Upper lobe of right lung (tissue), 1 donor: Measurements from ENCODE around the gene LRRC31. TPM values are rescaled to one million over a fixed set of nuclear protein-coding genes. Genes with fewer than 3 reads are reported as not detected.

Experiments used
- ATAC-seq: fragments of 200-7000 bp; cut with Tn5 transposase; one replicate; pipeline ENCODE4 v1.9.1; 2020; ENCODE audit warnings: mild to moderate bottlenecking, moderate library complexity
- DNase-seq: peaks from one replicate; pipeline ENCODE4 v3.0.0-alpha.2; 2020
- H3K27ac ChIP-seq: fragments of 200-600 bp; one replicate; pipeline ENCODE4 v1.8.0; 2022
- H3K27me3 ChIP-seq: fragments of 200-600 bp; one replicate; pipeline ENCODE4 v1.8.0; 2022; ENCODE audit warnings: mild to moderate bottlenecking
- H3K36me3 ChIP-seq: fragments of 200-600 bp; one replicate; pipeline ENCODE4 v1.8.0; 2022
- H3K4me1 ChIP-seq: fragments of 200-600 bp; one replicate; pipeline ENCODE4 v1.8.0; 2022
- H3K4me3 ChIP-seq: fragments of 200-600 bp; one replicate; pipeline ENCODE4 v1.8.0; 2022; ENCODE audit warnings: mild to moderate bottlenecking
- H3K9me3 ChIP-seq: fragments of 200-600 bp; one replicate; pipeline ENCODE4 v1.8.0; 2022
- CTCF ChIP-seq: fragments of 200-600 bp; IDR thresholded peaks from one replicate; pipeline ENCODE4 v1.8.0; 2022; ENCODE audit warnings: antibody characterized with exemption
- intact Hi-C: fragments of 100-400 bp; cut with DNase I; formaldehyde crosslinking; loops from one replicate; pipeline ENCODE4 v1.11.0; 2022
- total RNA-seq: library from RNA; stranded (reverse); fragmentation: NEBNext Ultra II Directional; extraction: Animal tissue kit (Norgen Biotek cat#: 25700); gene quantifications from one replicate; pipeline ENCODE4 v1.2.1, GENCODE V29; 2021
- donor health status: DM: no; HTN: yes; CAD: no; lungs with severe emphysema.

Gene LRRC31
- total RNA-seq, 1 donor from 2014 or later = 1.7 TPM

- H3K4me1 ChIP-seq = no peaks in the 10 kb centered on the region
- H3K4me3 ChIP-seq = no peak overlapping the region
- DNase-seq (peak; percentile 68), ATAC-seq (peak; percentile 96)
- no peaks in the 10 kb centered on the region for H3K36me3 ChIP-seq
- H3K9me3 ChIP-seq = no peaks in the 10 kb centered on the region
- no peaks in the 10 kb centered on the region for H3K27me3 ChIP-seq
- TF ChIP-seq CTCF = no peak
- peak overlapping the region; percentile 34 for H3K27ac ChIP-seq
- intact Hi-C loops = no loop called here
Measured at GRCh38 chr3:169871129-169871886, 1.6 kb upstream of the LRRC31 start.

DNA sequence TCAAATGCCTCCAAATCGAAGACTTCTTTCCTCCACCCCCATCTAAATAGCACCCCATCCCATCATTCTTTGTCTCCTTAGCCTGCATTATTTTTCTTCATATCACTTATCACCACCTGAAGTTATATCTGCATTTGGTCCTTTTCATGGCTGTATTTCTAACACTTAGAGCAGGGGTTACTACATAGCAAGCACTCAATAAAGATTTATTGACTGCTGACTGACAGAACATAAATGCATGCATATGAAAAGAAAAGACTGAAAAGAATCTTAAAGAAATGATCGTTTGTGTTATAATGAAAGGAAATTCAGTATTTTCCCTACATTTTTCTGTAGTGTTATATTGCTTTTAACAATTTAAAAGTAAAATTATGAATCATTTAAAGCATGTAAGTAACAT, 1.4 kb downstream of the LRRC31 start:
- no peak overlapping the region for H3K27ac ChIP-seq
- no peak for TF ChIP-seq CTCF
- intact Hi-C loops = no loop called here
- H3K4me3 ChIP-seq = no peak overlapping the region
- DNase-seq (no peak), ATAC-seq (no peak)
- H3K4me1 ChIP-seq = peaks cover under 1% of the 10 kb centered on the region
- no peaks in the 10 kb centered on the region for H3K9me3 ChIP-seq
- H3K36me3 ChIP-seq = no peaks in the 10 kb centered on the region
- H3K27me3 ChIP-seq = no peaks in the 10 kb centered on the region

DNA sequence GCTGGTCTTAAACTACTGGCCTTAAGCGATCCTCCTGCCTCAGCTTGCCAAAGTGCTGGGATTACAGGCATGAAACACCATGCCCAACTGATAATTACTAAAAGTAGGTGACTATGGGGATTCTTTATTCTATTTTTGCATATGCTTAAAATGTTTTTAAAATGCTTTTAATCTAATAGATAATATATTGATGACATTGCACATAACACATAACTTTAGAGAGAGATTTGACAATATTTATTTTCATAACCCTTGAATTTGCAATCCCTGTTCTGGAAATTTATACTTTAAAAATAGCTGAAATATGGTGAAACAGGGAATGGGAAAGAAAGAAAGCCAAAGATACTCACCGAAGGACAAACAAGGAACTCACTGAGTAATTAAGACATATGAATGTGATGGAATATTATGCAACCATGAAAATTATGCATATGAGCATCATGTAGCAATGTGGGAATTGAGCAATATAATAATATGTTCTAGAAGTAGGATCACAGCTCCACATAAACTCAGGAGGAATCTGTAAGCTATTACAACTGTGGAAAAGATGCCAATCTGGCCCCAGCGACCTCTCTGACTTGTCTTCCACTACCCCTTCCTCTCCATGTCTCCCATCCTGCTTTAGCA, 2.0 kb downstream of the LRRC31 start:
- H3K36me3 ChIP-seq = no peaks in the 10 kb centered on the region
- H3K4me3 ChIP-seq = no peak overlapping the region
- no peak overlapping the region for H3K27ac ChIP-seq
- no peak for ATAC-seq
- no peaks in the 10 kb centered on the region for H3K9me3 ChIP-seq
- DNase-seq = no peak
- intact Hi-C loops = no loop called here
- no peaks in the 10 kb centered on the region for H3K27me3 ChIP-seq
- TF ChIP-seq CTCF = no peak
- peaks cover 3% of the 10 kb centered on the region for H3K4me1 ChIP-seq

DNA sequence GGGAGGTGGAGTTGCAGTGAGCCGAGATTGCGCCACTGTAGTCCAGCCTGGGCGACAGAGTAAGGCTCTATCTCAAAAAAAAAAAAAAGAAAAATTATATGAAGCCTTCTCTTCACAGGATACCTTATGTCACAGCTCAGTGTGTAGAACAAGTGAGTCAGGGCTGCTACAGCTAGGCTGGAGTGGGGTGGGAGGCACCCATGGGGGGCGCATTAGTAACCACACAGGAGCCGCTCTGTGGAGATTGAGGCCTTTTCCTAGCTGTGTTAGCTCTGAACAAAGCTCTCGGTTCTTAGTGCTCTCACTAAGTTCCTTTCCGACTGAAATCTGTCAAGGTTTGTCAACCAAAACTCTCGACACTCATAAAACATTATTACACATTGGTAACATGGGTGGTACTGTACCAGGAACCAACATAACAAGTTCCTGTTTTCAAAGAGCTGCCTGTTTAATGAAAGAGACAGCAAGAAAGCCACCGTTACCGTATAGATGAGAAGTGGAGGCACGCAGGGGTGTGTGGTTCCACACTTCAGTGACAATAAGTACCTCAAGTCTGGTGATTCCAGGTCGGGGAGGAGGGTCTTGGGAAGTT, 4.5 kb downstream of the LRRC31 start:
- H3K36me3 ChIP-seq = no peaks in the 10 kb centered on the region
- H3K4me3 ChIP-seq = no peak overlapping the region
- H3K27ac ChIP-seq = no peak overlapping the region
- TF ChIP-seq CTCF = no peak
- intact Hi-C loops = no loop called here
- H3K9me3 ChIP-seq = no peaks in the 10 kb centered on the region
- DNase-seq (no peak), ATAC-seq (peak; percentile 65)
- peaks cover 3% of the 10 kb centered on the region for H3K4me1 ChIP-seq
- no peaks in the 10 kb centered on the region for H3K27me3 ChIP-seq

- Histone ChIP-seq H3K36me3 (no peaks in the 10 kb centered on the region), H3K4me3 (no peak overlapping the region), H3K27me3 (no peaks in the 10 kb centered on the region), H3K9me3 (no peaks in the 10 kb centered on the region), H3K4me1 (peaks cover 3% of the 10 kb centered on the region), H3K27ac (no peak overlapping the region)
- intact Hi-C loops = no loop called here
- no peak for TF ChIP-seq CTCF
- DNase-seq (no peak), ATAC-seq (no peak)
Measured at GRCh38 chr3:169864270-169864669, 5.5 kb downstream of the LRRC31 start.
